Measurements from ENCODE around the gene HNF1B.

Gene HNF1B

DNA sequence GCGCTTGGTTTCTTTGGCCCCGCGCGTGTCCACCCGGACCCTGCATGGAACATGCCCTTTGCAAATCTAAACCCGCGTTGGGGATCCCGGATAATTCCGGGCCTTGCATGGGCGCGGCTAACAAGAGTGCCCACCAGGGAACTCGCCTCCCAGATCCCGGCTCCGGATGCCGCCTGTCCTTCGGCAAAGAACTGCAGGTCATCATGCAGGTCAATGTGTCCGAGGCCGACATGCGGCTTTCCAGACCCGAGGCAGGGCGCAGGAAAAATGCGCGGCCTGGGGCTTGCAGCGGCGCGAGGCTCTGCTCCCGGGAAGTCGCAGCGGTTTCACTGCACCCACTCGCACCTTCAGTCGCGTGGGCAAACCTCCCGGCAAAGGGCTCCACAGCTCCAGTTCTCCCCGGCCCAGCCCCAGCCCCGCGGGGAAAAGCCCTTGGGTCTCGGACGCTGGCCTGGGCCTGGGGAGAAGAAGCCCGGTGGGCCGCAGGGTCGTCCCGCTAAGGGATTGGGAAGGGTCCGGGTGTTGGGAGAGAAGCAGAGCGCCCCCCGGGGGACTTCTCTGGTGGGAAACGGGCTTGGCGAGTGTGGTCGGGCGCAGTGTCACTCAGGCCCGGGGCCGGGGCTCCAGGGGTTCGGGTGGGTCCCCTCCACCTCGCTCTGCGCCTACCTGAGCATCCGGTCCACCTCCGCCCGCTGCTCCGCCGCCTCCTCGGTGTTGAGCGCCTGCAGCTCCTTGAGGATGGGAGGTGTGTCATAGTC, 805 bp downstream of the HNF1B start:
- DNase-seq (ENCODE audit: insufficient read length) (no peak), FAIRE-seq (no peak)
- TF ChIP-seq POLR2AphosphoS5 (IDR thresholded peaks at IDR 0.05; ENCODE audit: low read depth, low read length), result no peak
- no peak for TF ChIP-seq TAF1 (IDR thresholded peaks at IDR 0.05; ENCODE audit: borderline replicate concordance, low read depth, low read length)
- TF ChIP-seq POLR2A (IDR thresholded peaks at IDR 0.05; ENCODE audit: low read depth, low read length), result no peak

GRCh38 chr17:37743612-37743874, 1.3 kb downstream of the HNF1B start:
- no peak for TF ChIP-seq TAF1 (IDR thresholded peaks at IDR 0.05; ENCODE audit: borderline replicate concordance, low read depth, low read length)
- no peak for TF ChIP-seq POLR2A (IDR thresholded peaks at IDR 0.05; ENCODE audit: low read depth, low read length)
- no peak for TF ChIP-seq POLR2AphosphoS5 (IDR thresholded peaks at IDR 0.05; ENCODE audit: low read depth, low read length)
- no peak for DNase-seq (ENCODE audit: insufficient read length)
- no peak for FAIRE-seq

DNA sequence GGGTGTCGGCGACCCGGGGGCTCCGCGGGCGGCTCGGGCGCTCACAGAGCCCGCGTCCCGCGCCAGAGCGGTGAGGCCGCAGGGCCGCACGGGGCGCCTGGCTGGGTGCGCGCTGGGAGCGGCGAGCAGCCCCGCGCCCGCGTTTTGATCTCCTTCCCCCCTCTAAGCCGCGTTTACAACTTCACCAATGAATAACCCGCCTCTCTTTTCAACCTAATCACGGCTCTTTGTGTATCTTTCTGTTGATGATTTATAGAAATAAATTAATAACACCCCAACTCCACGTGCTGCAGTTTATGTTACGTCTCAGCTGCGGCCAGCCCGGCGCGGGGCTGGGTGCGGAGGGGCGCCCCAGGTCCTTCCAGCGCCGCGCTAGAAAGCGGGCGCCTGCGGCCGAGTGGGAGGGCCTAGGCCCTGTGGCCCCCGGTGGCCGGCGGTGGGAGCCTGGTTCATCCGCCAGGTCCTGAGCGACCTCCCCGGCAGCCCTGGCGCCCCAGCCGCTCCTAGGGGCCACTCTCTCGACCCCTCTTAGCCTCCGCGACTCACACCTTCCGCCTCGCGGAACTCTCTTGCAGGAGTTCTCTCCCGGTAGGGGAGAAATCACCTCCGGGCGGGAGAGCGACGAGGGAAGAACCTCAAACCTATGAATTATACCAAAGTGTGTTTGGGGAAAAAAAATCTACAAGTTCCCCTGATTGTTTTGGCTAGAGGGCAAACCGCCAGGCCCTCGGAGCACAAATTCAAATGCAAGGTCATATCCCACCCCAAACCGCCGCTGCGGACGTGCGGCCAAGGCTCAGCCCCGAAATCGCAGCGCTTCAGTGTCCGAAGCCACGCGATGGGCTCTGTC, 1.9 kb downstream of the HNF1B start:
- TF ChIP-seq TAF1 (IDR thresholded peaks at IDR 0.05; ENCODE audit: borderline replicate concordance, low read depth, low read length) (no peak), POLR2A (IDR thresholded peaks at IDR 0.05; ENCODE audit: low read depth, low read length) (no peak), POLR2AphosphoS5 (IDR thresholded peaks at IDR 0.05; ENCODE audit: low read depth, low read length) (no peak)
- DNase-seq (ENCODE audit: insufficient read length) (no peak), FAIRE-seq (no peak)

DNA sequence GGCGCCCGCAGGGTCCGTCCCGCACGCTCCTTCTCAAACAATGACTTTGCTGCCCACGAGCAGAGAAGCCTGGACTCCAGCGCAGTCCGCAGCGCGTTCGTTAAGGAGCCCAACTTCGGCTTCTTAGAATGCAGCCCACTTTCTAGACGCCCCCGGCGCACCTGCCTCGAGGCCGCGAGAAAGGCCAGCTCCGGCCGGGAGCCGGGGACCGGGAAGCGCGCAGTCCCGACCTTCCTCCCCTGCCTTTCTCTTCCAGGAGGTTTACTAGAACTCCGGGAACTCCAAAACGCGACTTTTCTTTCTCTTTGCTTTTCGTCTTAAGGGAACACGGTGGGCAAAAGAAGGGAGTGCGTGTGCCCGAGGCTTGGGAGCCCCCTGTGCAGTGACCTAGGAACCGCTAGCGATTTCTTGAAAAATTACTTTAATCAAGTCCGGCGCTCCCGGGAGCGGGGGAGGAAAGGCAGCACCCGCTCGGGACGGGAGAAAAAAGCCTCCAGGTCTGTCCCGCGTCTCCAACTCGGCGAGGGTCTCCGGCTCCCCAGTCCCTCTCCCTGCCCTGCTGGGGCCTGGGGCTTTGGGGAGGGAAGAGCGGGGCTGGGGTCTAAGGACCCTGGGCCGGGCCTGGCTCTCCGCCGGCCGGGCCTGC, 2.6 kb downstream of the HNF1B start:
- TF ChIP-seq TAF1 (IDR thresholded peaks at IDR 0.05; ENCODE audit: borderline replicate concordance, low read depth, low read length) (no peak), POLR2A (IDR thresholded peaks at IDR 0.05; ENCODE audit: low read depth, low read length) (no peak), POLR2AphosphoS5 (IDR thresholded peaks at IDR 0.05; ENCODE audit: low read depth, low read length) (no peak)
- FAIRE-seq (no peak), DNase-seq (ENCODE audit: insufficient read length) (no peak)

DNA sequence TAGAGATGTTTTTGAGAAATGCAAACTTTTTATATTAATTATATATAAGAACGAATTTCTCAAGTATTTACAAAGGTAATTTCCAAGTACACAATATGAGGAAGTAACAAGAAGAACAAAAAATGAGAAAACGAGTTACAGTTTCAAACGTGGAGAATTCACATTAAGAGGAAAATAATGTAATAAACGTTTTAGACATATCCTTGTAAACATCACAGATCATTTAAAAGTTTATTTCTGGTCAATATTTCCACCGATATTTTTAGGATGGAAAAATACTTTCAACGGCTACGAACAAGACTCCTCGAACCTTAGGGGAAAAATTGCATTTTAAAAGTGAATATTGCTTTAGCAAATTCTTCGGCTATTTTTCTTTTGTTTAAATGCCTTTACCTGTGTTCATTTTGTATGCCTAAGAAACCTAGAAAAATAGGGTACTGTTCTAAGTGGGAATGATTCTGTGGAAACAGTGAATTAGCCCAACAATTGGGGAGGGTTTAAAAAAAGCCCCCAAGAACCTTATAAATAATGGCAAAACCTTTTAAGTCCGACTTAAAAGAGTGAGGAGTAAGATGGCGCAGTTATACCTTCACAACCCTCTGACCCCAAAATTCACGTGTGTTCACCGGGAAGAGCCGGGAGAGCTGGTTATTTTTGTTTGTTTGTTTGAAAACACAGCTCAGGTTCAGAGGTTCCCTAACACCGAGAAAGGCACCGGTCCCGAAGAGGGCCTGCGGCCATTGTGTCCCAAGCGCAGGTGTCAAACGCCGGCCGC, 3.3 kb downstream of the HNF1B start:
- DNase-seq (ENCODE audit: insufficient read length) (no peak), FAIRE-seq (no peak)
- no peak for TF ChIP-seq POLR2AphosphoS5 (IDR thresholded peaks at IDR 0.05; ENCODE audit: low read depth, low read length)

DNA sequence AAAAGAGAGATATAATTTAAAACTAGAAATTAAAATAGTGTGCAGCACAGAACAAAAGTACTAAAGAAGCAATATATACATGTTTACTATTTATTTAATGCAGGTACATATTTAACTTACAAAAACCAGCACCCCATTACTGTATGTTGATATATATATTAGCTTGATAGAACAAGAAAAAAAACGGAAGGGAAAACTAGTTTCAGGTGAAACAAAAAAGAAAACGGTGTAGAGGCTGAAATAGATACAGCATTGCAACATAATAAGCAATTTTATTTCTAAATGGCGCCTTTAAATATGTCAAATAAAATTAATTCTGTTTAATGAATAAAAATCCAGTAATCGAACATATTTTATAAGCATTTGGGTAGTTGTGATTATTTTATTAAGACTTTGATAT, 3.9 kb downstream of the HNF1B start:
- FAIRE-seq (no peak), DNase-seq (ENCODE audit: insufficient read length) (no peak)
- TF ChIP-seq POLR2A (IDR thresholded peaks at IDR 0.05; ENCODE audit: low read depth, low read length) (no peak), TAF1 (IDR thresholded peaks at IDR 0.05; ENCODE audit: borderline replicate concordance, low read depth, low read length) (no peak), POLR2AphosphoS5 (IDR thresholded peaks at IDR 0.05; ENCODE audit: low read depth, low read length) (no peak)

- DNase-seq (ENCODE audit: insufficient read length) (no peak), FAIRE-seq (no peak)
- TF ChIP-seq POLR2AphosphoS5 (IDR thresholded peaks at IDR 0.05; ENCODE audit: low read depth, low read length), result no peak
- no peak for TF ChIP-seq POLR2A (IDR thresholded peaks at IDR 0.05; ENCODE audit: low read depth, low read length)
- no peak for TF ChIP-seq TAF1 (IDR thresholded peaks at IDR 0.05; ENCODE audit: borderline replicate concordance, low read depth, low read length)
These were observed 6.9 kb downstream of the HNF1B start for GRCh38 chr17:37737971-37738370.

GRCh38 chr17:37737081-37737480, 7.8 kb downstream of the HNF1B start:
- DNase-seq (ENCODE audit: insufficient read length) (no peak), FAIRE-seq (no peak)
- TF ChIP-seq POLR2A (IDR thresholded peaks at IDR 0.05; ENCODE audit: low read depth, low read length), result no peak
- TF ChIP-seq TAF1 (IDR thresholded peaks at IDR 0.05; ENCODE audit: borderline replicate concordance, low read depth, low read length), result no peak
- TF ChIP-seq POLR2AphosphoS5 (IDR thresholded peaks at IDR 0.05; ENCODE audit: low read depth, low read length), result no peak

GRCh38 chr17:37736428-37736827, 8.4 kb downstream of the HNF1B start:
- DNase-seq (ENCODE audit: insufficient read length) (no peak), FAIRE-seq (no peak)
- TF ChIP-seq POLR2A (IDR thresholded peaks at IDR 0.05; ENCODE audit: low read depth, low read length) (no peak), TAF1 (IDR thresholded peaks at IDR 0.05; ENCODE audit: borderline replicate concordance, low read depth, low read length) (no peak), POLR2AphosphoS5 (IDR thresholded peaks at IDR 0.05; ENCODE audit: low read depth, low read length) (no peak)

- FAIRE-seq (no peak), DNase-seq (ENCODE audit: insufficient read length) (no peak)
- TF ChIP-seq TAF1 (IDR thresholded peaks at IDR 0.05; ENCODE audit: borderline replicate concordance, low read depth, low read length), result no peak
- no peak for TF ChIP-seq POLR2A (IDR thresholded peaks at IDR 0.05; ENCODE audit: low read depth, low read length)
- TF ChIP-seq POLR2AphosphoS5 (IDR thresholded peaks at IDR 0.05; ENCODE audit: low read depth, low read length), result no peak
These were observed 9.7 kb downstream of the HNF1B start for GRCh38 chr17:37735165-37735564.

GRCh38 chr17:37732316-37732715, 12.5 kb downstream of the HNF1B start:
- FAIRE-seq (no peak), DNase-seq (ENCODE audit: insufficient read length) (no peak)
- no peak for TF ChIP-seq TAF1 (IDR thresholded peaks at IDR 0.05; ENCODE audit: borderline replicate concordance, low read depth, low read length)
- TF ChIP-seq POLR2A (IDR thresholded peaks at IDR 0.05; ENCODE audit: low read depth, low read length), result no peak
- TF ChIP-seq POLR2AphosphoS5 (IDR thresholded peaks at IDR 0.05; ENCODE audit: low read depth, low read length), result no peak

Measured in GM12892 (cell line).